ENCODE measurements around the gene DPCD.
"Not testable (repeated sequence)": the region's sequence is repeated elsewhere in the genome, so short reads cannot be mapped to it uniquely, and the experiment has no call there.

The DPCD gene

GRCh38 chr10:101588879-101589278, 758 bp downstream of the DPCD start:
- no peak for DNase-seq

GRCh38 chr10:101593331-101593730, 5.2 kb downstream of the DPCD start:
- DNase-seq, result not testable (repeated sequence)

- no peak for DNase-seq
Measured at GRCh38 chr10:101595591-101596433, 7.7 kb downstream of the DPCD start.

- DNase-seq, result no peak
Measured at GRCh38 chr10:101597091-101597900, 9.2 kb downstream of the DPCD start.

- DNase-seq, result no peak
Measured at GRCh38 chr10:101601541-101601940, 13.4 kb downstream of the DPCD start.

- peak; percentile 76 for DNase-seq
Measured at GRCh38 chr10:101602761-101603398, 14.8 kb downstream of the DPCD start.

GRCh38 chr10:101607124-101607523, 19.0 kb downstream of the DPCD start:
- DNase-seq, result no peak

GRCh38 chr10:101609481-101609880, 21.4 kb downstream of the DPCD start:
- DNase-seq, result no peak

GRCh38 chr10:101611096-101611905, 23.2 kb downstream of the DPCD start:
- DNase-seq, result no peak

- DNase-seq, result no peak
Measured at GRCh38 chr10:101612086-101612485, 24.0 kb downstream of the DPCD start.

- no peak for DNase-seq
Measured at GRCh38 chr10:101612872-101613271, 24.8 kb downstream of the DPCD start.

GRCh38 chr10:101613646-101614045, 25.5 kb downstream of the DPCD start:
- DNase-seq, result no peak

GRCh38 chr10:101614663-101615524, 26.8 kb downstream of the DPCD start:
- no peak for DNase-seq

- DNase-seq, result no peak
Measured at GRCh38 chr10:101615525-101616116, 27.5 kb downstream of the DPCD start.

GRCh38 chr10:101616415-101617101, 28.4 kb downstream of the DPCD start:
- no peak for DNase-seq

GRCh38 chr10:101617102-101617823, 29.1 kb downstream of the DPCD start:
- no peak for DNase-seq

GRCh38 chr10:101617824-101618568, 29.9 kb downstream of the DPCD start:
- no peak for DNase-seq

- no peak for DNase-seq
Measured at GRCh38 chr10:101618871-101619270, 30.8 kb downstream of the DPCD start.

- DNase-seq, result no peak
Measured at GRCh38 chr10:101619983-101620382, 31.9 kb downstream of the DPCD start.
